Stimulated activated CD8-positive, alpha-beta memory T cell treated with anti-CD3 and anti-CD28 coated beads, Interleukin-12 subunit alpha, Interleukin-12 subunit beta, amount 100 ng/mL, for 24 hours (primary cell): ENCODE results near the gene NACA2.

Experiments used
- DNase-seq: peaks from one replicate; pipeline ENCODE4 v3.0.0-alpha.2; 2020; ENCODE audit errors: extremely low read depth

Gene NACA2

DNA sequence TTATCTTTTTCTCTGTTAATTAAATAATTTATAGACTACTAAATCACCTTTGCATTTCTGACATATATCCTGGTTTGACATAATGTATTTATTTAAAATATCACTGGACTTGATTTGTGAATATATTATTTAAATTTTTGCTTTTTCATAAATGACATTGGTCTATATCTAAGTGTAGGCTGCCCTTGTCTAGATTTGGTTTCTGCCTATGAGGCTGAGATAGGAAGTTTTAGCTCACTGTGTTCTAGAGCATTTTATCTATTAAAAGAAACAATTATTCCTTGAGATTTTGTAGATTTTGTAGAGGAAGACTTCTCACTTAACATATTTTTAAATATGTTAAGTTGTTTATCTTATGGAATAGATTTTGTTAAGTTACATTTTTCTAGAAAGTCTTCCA is 43.9 kb downstream of the NACA2 start:
- DNase-seq: no peak

DNA sequence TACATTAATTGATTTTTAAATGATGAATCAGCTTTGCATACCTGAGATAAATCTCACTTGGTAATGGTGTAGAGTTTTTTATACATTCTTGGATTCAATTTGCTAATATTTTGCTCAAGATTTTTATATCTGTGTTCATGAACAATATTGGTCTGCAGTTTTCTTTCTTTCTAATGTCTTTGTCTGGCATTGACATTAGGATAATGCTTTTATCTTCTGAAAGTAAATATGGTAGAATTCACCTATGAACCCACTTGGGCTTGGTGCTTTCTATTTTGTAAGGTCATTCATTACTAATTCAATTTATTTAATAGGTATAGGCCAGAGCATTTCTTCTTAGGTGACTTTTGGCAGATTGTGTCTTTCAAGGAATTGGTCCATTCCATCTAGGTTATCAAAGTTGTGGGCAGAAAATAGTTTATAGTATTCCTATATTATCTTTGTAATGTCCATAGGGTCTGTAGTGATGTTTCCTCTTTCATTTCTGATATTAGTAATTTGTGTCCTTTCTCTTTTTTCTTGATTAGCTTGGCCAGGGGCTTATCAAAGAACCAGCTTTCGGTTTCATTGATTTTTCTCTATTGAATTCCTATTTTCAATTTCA is 45.6 kb downstream of the NACA2 start:
- DNase-seq: no peak

DNA sequence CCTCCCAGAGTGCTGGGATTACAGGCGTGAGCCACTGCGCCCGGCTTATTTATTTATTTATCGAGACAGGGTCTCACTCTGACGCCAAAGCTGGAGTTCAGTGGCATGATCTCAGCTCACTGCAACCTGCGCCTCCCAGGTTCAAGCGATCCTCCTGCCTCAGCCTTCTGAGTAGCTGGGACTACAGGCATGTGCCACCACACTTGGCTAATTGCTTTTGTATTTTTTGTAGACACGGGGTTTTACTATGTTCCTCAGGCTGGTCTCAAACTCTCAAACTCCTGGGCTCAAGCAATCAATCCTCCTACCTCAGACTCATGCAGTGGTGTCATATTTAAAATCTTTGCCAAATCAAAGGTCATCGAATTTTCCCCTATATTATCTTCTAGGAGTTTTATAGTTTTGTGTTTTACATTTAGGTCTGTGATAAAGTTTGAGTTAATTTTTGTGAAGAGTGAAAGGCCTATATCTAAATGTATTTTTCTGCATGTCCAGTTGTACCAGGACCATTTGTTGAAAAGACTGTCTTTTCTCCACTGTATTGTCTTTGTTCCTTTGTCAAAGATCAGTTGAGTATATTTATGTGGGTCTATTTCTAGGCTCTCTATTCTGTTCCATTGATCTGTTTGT is 47.1 kb downstream of the NACA2 start:
- DNase-seq: no peak

DNA sequence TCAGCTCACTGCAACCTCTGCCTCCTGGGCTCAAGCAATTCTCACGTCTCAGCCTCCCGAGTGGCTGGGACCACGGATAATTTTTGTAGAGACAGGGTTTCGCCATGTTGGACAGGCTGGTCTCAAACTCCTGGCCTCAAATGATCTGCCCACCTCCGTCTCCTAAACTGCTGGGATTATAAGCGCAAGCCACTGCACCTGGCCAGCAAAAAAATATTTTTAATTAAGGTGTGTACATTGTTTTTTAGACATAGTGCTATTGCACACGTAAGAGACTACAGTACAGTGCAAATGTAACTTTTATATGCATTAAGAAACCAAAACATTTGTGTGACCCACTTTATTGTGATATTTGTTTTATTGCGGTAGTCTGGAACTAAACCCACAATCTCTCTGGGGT is 49.0 kb downstream of the NACA2 start:
- no peak for DNase-seq

DNA sequence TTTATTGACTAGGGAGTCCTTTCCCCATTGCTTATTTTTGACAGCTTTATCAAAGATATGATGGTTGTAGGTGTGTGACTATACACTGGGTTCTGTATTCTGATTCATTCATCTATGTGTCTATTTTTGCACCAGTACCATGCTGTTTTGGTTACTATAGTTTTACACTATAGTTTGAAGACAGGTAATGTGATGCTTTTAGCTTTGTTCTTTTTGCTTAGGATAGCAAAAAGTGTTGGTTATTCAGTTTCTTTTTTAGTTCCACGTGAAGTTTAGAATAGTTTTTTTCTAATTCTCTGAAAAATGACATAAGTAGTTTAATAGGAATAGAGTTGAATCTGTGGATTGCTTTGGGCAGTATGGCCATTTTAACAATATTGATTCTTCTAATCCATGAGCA is 50.1 kb downstream of the NACA2 start:
- DNase-seq: no peak
